ENCODE data around the gene TMEM272.
"Not testable (repeated sequence)": the region's sequence is repeated elsewhere in the genome, so short reads cannot be mapped to it uniquely, and the experiment has no call there.

TMEM272 gene

DNA sequence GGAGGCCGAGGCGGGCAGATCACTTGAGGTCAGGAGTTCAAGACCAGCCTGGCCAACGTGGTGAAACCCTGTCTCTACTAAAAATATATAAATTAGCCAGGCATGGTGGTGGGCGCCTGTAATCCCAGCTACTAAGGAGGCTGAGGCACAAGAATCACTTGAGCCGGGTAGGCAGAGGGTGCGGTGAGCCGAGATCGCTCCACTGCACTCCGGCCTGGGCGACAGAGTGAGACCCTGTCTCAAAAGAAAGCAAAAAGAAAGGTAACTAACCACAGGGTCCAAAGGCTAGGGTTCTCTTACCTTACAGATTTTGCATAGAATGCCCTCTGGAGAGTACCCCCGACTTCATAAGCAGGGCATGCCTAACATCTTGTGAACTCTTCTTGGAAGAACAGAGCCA lies 20.3 kb downstream of the TMEM272 start:
- DNase-seq (ENCODE audit: low spot score): not testable (repeated sequence)

DNA sequence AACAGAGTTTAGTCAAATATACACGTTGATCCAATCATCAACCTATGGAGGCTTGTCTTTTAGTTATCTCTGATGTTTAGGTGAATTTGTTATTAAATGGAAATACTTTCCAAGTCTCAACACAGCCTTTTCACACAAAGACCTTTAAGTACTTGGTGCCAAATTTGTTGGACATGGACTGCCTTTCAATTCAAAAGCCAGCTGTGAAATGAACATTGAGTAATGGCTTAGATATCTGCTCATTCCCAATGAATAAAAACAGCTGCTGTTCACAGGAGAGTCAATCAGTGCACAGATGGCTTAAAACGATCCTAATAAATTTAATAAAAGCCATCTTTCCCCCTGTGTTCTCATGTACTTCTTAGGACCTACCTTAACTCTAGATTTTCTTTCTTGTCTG lies 21.1 kb downstream of the TMEM272 start:
- DNase-seq (ENCODE audit: low spot score): no peak

GRCh38 chr13:51823359-51823758 lies 21.6 kb downstream of the TMEM272 start:
- no peak for DNase-seq (ENCODE audit: low spot score)

DNA sequence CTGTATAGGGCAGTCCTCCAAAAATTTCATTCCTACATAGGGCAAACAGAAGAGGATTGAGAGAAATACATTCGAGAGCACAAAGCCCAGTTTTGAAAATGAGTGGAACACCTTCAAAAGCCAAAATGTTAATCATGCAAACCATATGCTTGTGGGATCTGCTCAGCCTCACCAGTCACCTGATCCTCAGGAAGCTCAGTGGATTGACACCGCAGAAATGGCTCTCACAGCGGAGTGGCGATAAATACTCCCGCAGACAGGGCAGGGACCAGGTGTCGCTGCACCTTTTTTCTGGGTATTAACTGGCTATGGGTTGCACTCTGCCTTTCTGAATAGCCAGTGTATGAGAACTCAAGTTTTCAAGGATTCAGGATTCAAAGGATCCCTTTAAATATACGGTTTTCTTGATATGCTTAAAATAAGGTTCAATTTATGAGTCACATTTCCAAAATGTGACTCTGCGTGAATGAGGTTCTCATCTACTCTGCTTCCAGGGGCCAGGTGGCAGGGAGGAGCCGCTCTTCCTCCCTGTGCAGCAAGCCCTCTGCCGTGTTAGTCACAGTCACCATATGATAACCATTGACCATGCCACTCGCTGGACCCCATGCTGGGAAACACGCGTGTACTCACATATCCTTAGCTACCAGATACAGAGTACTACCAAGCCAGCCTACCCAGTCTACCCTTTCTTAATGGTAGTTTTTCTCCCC lies 22.7 kb downstream of the TMEM272 start:
- no peak for DNase-seq (ENCODE audit: low spot score)

- no peak for DNase-seq (ENCODE audit: low spot score)
Measured at GRCh38 chr13:51821606-51822005, 23.4 kb downstream of the TMEM272 start.

DNA sequence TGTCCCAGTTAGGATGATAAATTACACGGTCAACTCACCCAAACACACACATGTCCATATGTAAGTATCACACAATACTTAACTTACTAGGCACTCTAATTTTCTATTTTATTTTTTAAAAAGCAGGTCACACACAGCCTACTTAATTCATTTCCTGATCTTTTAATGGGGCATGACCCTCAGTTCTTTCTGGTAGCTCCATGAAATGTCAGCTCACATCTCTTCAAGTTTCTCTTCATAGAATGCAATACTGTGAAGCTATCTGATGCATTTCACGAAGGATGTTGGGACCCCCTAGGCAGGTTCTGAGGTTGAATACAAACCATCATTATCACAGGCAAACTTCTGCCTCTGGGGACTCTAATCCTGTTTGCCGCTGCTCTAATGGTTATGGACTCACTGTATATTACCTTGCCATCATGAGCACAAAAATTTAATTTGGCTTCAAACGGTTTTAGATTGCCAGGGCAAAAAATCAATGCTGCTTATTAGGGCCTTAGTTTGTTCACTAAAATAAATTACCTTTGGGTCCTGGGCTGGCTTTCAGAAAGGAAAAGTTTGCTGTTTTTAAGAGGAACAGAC lies 24.9 kb downstream of the TMEM272 start:
- DNase-seq (ENCODE audit: low spot score): no peak

GRCh38 chr13:51819544-51819943 lies 25.4 kb downstream of the TMEM272 start:
- DNase-seq (ENCODE audit: low spot score): no peak

DNA sequence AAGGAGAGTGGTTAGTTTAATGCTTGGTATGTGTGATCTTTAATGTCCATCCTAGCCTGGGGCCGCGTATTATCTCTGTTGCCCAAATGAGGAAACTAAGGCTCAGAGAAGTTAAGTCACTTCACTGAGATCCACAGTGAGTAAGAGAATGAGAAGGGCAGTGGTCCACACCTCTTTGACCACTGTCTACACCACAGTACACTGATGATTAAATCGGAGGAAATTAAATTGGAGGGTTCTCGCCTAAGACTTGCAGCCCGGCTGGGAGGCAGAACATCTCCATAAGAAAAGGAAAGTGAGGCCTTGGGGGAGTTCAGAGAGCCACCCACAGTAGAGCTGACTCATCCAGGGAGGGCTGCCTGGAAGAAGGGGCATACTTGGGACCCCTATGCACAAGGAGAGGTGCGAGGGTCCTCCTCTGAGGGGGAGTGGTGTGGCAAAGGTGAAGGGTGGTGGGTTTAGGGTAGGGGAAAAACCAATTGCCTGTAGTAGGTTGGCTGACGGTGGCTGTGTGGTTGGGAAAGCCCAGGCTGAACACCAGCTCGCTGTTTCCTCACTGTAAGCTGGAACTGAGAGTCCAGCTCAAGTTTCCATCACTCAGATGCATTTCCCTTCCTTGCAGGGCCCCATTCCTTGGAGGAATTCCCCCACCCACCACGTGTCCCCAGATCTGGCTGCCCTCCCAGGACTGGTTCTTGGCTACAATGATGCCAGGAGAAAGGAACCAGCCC lies 26.0 kb downstream of the TMEM272 start:
- no peak for DNase-seq (ENCODE audit: low spot score)

- no peak for DNase-seq (ENCODE audit: low spot score)
Measured at GRCh38 chr13:51818276-51818675, 26.7 kb downstream of the TMEM272 start.

GRCh38 chr13:51817717-51818116 lies 27.3 kb downstream of the TMEM272 start:
- no peak for DNase-seq (ENCODE audit: low spot score)

GRCh38 chr13:51816604-51817249 lies 28.2 kb downstream of the TMEM272 start:
- DNase-seq (ENCODE audit: low spot score): no peak

DNA sequence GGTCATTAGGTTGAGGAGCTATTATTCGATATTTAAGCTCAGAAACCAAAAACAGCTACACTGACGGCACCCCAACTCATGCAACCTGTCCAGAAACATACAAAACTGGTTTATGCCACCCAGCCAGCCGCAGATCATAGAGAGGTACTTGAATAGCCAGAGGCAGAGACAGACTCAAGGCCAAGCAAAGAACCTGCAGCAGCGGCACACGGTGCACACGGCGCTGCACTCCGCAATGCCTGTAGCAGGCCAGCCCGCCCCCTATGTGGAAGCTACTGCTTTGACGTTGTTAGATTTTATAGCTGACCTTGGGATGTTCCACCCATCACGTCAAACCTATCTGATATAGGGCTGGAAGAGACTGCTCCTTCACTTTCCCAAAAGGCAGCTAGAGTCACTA lies 29.1 kb downstream of the TMEM272 start:
- DNase-seq (ENCODE audit: low spot score): no peak

DNA sequence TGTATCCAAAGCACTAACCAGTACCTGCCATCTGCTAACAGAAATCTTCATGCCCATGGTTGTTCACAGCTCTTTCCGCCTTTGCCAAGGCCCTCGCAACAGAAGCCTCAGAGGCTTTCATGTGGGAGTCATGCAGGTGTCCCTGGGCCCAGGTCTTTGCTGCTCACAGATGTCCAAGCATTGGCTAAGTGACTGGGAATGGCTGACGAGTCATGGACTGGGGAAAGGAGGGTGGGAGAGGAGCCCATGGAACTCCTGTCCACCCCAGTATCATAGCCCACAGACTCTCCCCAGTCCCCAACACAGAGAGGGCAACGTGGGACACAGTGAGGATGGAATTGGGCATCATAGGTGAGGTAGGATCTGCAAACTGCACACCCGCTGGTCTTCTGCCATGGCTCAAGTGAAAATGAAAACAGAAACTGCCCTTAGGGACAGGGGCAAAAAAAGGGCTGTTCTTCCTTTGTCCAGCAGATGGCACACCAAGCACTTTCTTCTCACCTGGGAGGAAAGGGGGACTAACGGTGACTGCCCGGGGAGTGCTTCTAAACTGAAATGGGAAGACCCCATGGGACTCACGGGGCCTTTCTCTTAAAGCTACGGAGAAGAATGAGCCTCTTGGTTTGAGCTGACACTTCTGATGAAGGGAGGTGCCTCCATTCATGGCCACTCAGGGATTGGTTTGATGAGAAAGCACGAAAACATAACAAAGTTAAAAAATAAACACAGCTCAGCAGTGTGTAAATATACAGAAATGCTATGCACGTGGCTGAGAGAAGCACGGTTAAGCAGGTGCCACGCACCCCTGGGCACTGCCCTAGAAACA lies 29.9 kb downstream of the TMEM272 start:
- peak; percentile 70 for DNase-seq (ENCODE audit: low spot score)

DNA sequence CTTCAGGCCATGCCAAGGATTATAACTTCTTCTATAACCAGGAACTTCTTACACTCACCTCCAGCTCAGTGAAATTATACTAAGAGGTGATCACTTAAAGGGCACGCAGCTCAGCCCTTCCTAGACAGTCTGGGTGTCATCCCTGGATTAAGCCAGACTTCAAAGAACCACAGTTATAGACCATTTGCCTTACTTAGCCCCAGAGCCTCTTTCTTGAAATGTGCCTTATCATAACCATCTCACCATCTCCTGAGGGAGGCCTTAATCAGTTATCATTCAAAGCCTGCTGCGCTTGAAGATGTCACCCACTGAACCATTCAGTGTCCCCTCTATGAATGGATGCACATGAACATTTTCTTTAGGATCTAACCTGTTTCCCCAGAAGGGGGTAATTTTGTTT lies 30.9 kb downstream of the TMEM272 start:
- no peak for DNase-seq (ENCODE audit: low spot score)

- no peak for DNase-seq (ENCODE audit: low spot score)
Measured at GRCh38 chr13:51811920-51812451, 33.0 kb downstream of the TMEM272 start.

DNA sequence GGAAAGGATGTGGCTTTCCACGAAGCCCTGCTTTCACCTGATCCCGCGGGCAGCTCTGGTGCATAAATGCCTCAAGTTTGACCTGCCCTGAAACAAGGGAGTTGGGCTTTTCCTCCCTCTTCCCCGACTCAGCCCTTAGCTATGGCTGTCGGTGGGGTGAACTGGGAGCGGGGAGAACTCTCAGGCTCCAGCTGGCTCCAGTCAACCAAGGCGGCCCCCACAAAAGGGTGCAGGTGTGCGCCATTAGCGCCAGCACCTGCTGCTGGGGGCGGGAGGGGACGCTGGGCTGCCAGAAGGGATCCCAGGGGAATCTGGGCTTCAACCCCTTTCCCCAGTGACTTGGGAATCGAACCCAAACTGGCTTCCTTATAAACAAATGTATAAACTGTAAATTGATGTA lies 33.9 kb downstream of the TMEM272 start:
- DNase-seq (ENCODE audit: low spot score): no peak

GRCh38 chr13:51808811-51809210 lies 36.2 kb downstream of the TMEM272 start:
- no peak for DNase-seq (ENCODE audit: low spot score)

DNA sequence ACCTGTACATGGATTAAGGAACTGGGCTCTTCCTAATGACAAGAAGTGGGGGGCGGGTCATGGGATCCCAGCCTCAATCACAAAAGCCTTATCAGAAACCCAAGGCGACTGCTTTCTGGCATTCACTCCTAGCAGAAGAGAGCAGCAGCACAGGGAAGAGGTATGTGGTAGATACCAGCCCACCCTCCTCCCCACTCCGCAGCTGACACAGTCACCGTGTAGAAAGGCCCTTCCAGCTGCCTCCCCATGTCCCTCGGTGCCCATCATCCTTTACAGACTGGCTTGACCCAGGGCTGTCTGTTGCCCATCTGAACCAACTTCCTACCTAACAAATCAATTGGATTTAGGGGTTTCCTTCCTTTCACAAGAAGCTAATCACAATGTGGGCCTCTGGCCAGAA lies 37.9 kb downstream of the TMEM272 start:
- no peak for DNase-seq (ENCODE audit: low spot score)

- DNase-seq (ENCODE audit: low spot score): no peak
Measured at GRCh38 chr13:51806566-51806965, 38.4 kb downstream of the TMEM272 start.

DNA sequence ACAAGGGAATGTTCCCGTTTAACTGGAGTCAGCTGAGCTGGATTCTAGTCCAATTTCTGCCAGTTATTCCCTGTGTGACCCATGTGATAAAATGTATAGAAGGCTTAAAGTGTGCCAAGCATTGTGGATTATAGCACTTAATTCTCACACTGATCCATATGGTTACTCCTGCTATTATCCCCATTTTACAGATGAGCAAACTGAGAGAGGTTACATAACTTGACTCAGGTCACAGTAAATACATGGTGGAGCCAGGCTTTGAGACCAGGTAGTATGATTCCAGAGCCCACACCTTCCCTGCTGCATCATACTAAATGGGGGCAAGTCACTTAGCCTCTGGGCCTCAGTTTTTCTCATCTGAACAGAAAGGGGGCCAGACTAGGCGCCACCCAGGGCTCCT lies 39.1 kb downstream of the TMEM272 start:
- DNase-seq (ENCODE audit: low spot score): no peak

DNA sequence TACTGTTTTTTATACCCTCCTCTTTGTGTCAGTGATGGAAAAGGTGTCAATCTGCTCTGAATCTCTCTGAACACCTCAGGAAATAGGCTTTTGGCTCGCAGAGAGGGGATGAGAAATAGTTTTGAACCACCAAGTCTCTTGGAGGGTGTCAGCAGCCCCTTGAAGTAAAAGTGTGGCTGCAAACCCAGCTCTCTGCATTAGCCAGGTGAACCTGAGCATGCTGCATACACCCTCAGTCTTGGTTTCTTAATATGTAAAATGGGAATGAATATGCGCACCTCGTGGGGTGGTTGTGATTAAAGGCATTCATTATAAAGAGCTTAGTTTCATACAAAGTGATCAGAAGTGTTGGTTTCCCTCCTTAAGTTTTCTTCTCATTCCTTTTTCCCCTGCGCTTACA lies 39.7 kb downstream of the TMEM272 start:
- no peak for DNase-seq (ENCODE audit: low spot score)

Data from HuH-7.5 (cell line).